Measurements from ENCODE around the gene HOXA10.

GRCh38 chr7:27153526-27153925 is 20.6 kb downstream of the HOXA10 start:
- no peak for TF ChIP-seq POLR2A (IDR thresholded peaks at IDR 0.05; ENCODE audit: low read length)
- TF ChIP-seq GATA1 (IDR thresholded peaks at IDR 0.05; ENCODE audit: low read depth, low read length), result no peak
